Glutamatergic neuron (in vitro differentiated cells): Measurements from ENCODE around the gene IL1RAPL2. TPM values are rescaled to one million over a fixed set of nuclear protein-coding genes. Genes with fewer than 3 reads are reported as not detected.

ENCODE experiments used
- DNase-seq: peaks from one replicate; pipeline ENCODE4 v3.0.0; 2022
- H3K27ac Mint-ChIP-seq: one replicate; pipeline ENCODE4 v1.8.0; 2020; ENCODE audit warnings: mild to moderate bottlenecking, mixed read lengths, inconsistent platforms; ENCODE audit not compliant: unreplicated experiment
- H3K27me3 Mint-ChIP-seq: one replicate; pipeline ENCODE4 v1.8.0; 2020; ENCODE audit warnings: mild to moderate bottlenecking, moderate library complexity, mixed read lengths, inconsistent platforms; ENCODE audit not compliant: unreplicated experiment
- H3K36me3 Mint-ChIP-seq: one replicate; pipeline ENCODE4 v1.8.0; 2020; ENCODE audit warnings: mild to moderate bottlenecking, mixed read lengths, inconsistent platforms; ENCODE audit not compliant: unreplicated experiment
- H3K4me1 Mint-ChIP-seq: one replicate; pipeline ENCODE4 v1.8.0; 2020; ENCODE audit warnings: mild to moderate bottlenecking, low read depth, mixed read lengths, inconsistent platforms; ENCODE audit not compliant: unreplicated experiment
- H3K4me3 Mint-ChIP-seq: one replicate; pipeline ENCODE4 v1.8.0; 2020; ENCODE audit warnings: mild to moderate bottlenecking, mixed read lengths, inconsistent platforms; ENCODE audit not compliant: unreplicated experiment
- H3K9me3 Mint-ChIP-seq: one replicate; pipeline ENCODE4 v1.8.0; 2020; ENCODE audit warnings: mild to moderate bottlenecking, moderate library complexity, mixed read lengths, inconsistent platforms; ENCODE audit not compliant: unreplicated experiment
- total RNA-seq: library from RNA; stranded (reverse); fragmentation: NEBNext Ultra II Directional; extraction: Animal tissue kit (Norgen Biotek cat#: 25700); gene quantifications from one replicate; pipeline ENCODE4 v1.2.1, GENCODE V29; 2021; ENCODE audit not compliant: unreplicated experiment
- TF ChIP-seq, protein P1 (sequence below): fragments of 200-600 bp; sonication (generic); IDR thresholded peaks from one replicate; pipeline ENCODE4 v1.5.0; 2021; ENCODE audit not compliant: partially characterized antibody, unreplicated experiment

The IL1RAPL2 gene
- total RNA-seq, 1 donor from 2014 or later: 0.76 TPM

DNA sequence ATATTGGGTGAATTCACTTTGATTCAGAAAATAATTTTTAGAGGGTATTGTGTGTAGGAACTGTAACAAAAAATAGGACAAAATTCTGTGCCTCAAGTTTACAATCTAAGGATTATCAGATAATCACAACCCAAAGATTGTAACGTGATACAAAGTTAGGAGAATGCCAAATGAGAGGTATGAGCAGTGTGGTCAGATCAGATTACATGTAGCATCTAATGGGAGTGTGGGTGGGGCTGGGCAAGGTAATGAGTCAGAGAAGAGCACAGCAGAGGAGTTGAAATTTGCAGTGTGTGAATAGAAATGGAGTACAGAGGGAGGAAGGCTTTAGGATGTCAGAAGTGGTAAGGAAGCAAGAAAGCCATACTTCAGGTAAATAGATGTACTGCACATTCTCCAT is 757.9 kb downstream of the IL1RAPL2 start:
- no peak for DNase-seq
- TF ChIP-seq, protein P1, sequence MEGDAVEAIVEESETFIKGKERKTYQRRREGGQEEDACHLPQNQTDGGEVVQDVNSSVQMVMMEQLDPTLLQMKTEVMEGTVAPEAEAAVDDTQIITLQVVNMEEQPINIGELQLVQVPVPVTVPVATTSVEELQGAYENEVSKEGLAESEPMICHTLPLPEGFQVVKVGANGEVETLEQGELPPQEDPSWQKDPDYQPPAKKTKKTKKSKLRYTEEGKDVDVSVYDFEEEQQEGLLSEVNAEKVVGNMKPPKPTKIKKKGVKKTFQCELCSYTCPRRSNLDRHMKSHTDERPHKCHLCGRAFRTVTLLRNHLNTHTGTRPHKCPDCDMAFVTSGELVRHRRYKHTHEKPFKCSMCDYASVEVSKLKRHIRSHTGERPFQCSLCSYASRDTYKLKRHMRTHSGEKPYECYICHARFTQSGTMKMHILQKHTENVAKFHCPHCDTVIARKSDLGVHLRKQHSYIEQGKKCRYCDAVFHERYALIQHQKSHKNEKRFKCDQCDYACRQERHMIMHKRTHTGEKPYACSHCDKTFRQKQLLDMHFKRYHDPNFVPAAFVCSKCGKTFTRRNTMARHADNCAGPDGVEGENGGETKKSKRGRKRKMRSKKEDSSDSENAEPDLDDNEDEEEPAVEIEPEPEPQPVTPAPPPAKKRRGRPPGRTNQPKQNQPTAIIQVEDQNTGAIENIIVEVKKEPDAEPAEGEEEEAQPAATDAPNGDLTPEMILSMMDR: no peak
- no peaks in the 10 kb centered on the region for H3K4me1 Mint-ChIP-seq

GRCh38 chrX:105328773-105329172 is 762.8 kb downstream of the IL1RAPL2 start:
- no peaks in the 10 kb centered on the region for H3K4me1 Mint-ChIP-seq
- no peaks in the 10 kb centered on the region for H3K36me3 Mint-ChIP-seq
- H3K27me3 Mint-ChIP-seq: no peaks in the 10 kb centered on the region
- H3K4me3 Mint-ChIP-seq: no peak overlapping the region
- H3K27ac Mint-ChIP-seq: no peak overlapping the region
- peaks cover 2% of the 10 kb centered on the region for H3K9me3 Mint-ChIP-seq
- DNase-seq: no peak
- TF ChIP-seq, protein P1: no peak

More for the DNA sequence above, 757.9 kb downstream of the IL1RAPL2 start:
- Mint-ChIP-seq H3K9me3 (peaks cover 2% of the 10 kb centered on the region), H3K4me3 (no peak overlapping the region), H3K27me3 (no peaks in the 10 kb centered on the region), H3K36me3 (no peaks in the 10 kb centered on the region), H3K27ac (no peak overlapping the region)

DNA sequence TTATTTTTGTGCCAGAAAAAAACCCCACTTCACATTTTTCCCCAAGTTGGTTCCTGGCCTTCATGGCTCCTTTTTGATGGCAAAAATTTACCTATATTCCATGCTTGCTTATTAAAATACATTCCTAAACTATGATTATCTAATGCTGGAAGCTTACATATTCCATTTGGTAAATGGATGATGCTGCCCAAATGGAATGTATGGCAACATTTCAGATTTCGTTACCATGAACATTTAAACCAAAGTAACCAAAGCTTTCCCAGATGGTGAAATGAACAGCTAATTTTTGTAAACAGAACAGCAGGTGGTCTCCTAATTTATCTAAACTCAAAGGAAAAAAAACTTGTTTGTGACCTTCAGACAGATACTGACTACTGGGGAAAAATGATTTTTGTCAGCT is 765.2 kb downstream of the IL1RAPL2 start:
- H3K9me3 Mint-ChIP-seq: no peaks in the 10 kb centered on the region
- no peaks in the 10 kb centered on the region for H3K4me1 Mint-ChIP-seq
- no peaks in the 10 kb centered on the region for H3K36me3 Mint-ChIP-seq
- DNase-seq: no peak
- no peaks in the 10 kb centered on the region for H3K27me3 Mint-ChIP-seq
- no peak overlapping the region for H3K27ac Mint-ChIP-seq
- no peak overlapping the region for H3K4me3 Mint-ChIP-seq
- TF ChIP-seq, protein P1: no peak

DNA sequence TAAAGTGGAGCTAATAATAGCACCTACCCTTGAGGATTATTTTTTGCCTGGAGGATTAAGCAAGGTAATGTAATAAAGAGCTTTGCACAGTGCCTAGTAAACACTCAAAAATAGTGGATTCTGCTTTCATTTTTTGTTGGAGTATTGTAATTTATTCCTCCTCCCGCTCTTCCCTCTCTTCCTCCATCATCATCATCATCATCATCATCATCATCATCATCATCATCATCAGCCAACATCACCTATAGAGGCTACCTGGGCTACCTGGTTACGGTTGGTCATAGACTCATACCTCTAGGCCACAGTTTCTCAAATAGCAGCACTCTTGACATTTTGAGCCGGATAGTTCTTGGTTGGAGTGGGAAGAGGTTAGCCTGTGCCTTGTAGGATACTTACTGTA is 781.4 kb downstream of the IL1RAPL2 start:
- Mint-ChIP-seq H3K4me1 (no peaks in the 10 kb centered on the region), H3K4me3 (no peak overlapping the region), H3K36me3 (no peaks in the 10 kb centered on the region), H3K27ac (no peak overlapping the region), H3K9me3 (no peaks in the 10 kb centered on the region), H3K27me3 (no peaks in the 10 kb centered on the region)
- no peak for DNase-seq
- TF ChIP-seq, protein P1: no peak

DNA sequence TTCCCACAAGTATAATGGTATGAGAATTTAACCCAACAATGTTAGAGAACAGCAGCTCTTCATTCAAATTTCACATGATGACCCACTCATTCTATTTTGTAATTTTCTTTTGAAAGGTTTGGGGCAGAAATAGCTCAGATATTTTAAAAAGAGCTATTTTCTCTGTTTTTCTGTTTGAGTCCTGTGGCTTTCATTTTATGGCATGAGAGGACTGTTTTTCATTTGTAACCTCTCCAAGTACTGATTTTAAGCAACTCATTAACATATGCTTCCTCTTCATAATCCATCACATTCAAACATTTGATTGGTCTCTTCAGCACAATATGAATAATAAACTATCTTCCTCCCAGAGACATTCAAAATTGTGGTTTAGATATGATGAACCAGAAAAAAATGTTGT is 783.5 kb downstream of the IL1RAPL2 start:
- TF ChIP-seq, protein P1: no peak
- no peak for DNase-seq
- Mint-ChIP-seq H3K9me3 (no peaks in the 10 kb centered on the region), H3K4me3 (no peak overlapping the region), H3K4me1 (no peaks in the 10 kb centered on the region), H3K36me3 (no peaks in the 10 kb centered on the region), H3K27me3 (no peaks in the 10 kb centered on the region), H3K27ac (no peak overlapping the region)
